Osteocyte (in vitro differentiated cells): Measurements from ENCODE around the gene MBL2. TPM values are rescaled to one million over a fixed set of nuclear protein-coding genes. Genes with fewer than 3 reads are reported as not detected.

Experiments
- DNase-seq: peaks from one replicate; pipeline ENCODE4 v3.0.0; 2021; ENCODE audit warnings: mixed read lengths; ENCODE audit not compliant: unreplicated experiment; ENCODE audit errors: extremely low spot score
- H3K27ac Mint-ChIP-seq: one replicate; pipeline ENCODE4 v1.8.0; 2021; ENCODE audit warnings: mild to moderate bottlenecking, mixed read lengths; ENCODE audit not compliant: unreplicated experiment
- H3K27me3 Mint-ChIP-seq: one replicate; pipeline ENCODE4 v1.8.0; 2021; ENCODE audit warnings: mixed read lengths; ENCODE audit not compliant: unreplicated experiment
- H3K36me3 Mint-ChIP-seq: one replicate; pipeline ENCODE4 v1.8.0; 2021; ENCODE audit warnings: mixed read lengths; ENCODE audit not compliant: unreplicated experiment
- H3K4me1 Mint-ChIP-seq: one replicate; pipeline ENCODE4 v1.8.0; 2021; ENCODE audit warnings: mixed read lengths; ENCODE audit not compliant: unreplicated experiment
- H3K4me3 Mint-ChIP-seq: one replicate; pipeline ENCODE4 v1.8.0; 2021; ENCODE audit warnings: mild to moderate bottlenecking, moderate library complexity, mixed read lengths; ENCODE audit not compliant: unreplicated experiment
- H3K9me3 Mint-ChIP-seq: one replicate; pipeline ENCODE4 v1.8.0; 2021; ENCODE audit warnings: mixed read lengths; ENCODE audit not compliant: unreplicated experiment
- total RNA-seq: library from RNA; stranded (reverse); gene quantifications from 2 replicates; pipeline ENCODE4 v1.2.1, GENCODE V29; 2021
- TF ChIP-seq, protein P1 (sequence below): fragments of 200-600 bp; sonication (generic); IDR thresholded peaks from 2 replicates; pipeline ENCODE4 v1.5.0; 2021; ENCODE audit warnings: antibody characterized with exemption, mild to moderate bottlenecking, moderate library complexity

The MBL2 gene
- total RNA-seq, 1 donor from 2014 or later, result not detected

DNA sequence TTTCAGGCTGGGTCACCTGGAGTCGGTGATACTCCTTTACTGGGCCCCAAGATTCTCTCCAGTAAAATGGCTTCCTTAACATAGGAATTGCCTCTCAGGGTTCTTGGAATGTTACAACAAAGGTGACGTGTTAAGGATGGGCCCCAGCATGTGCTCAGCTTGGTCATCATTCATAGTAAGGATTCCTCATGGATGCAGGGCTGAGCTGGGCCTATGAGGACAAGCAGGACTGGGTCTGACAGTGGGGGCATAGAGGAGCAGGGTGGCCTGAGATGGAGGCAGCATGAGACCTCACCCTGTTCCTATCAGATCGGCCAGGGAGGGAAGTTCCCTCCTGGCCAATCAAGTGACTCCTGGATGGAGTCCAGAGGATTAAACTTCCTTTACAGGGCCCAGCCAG, 12.8 kb upstream of the MBL2 start:
- H3K4me1 Mint-ChIP-seq, result no peaks in the 10 kb centered on the region
- H3K27ac Mint-ChIP-seq, result no peak overlapping the region
- no peaks in the 10 kb centered on the region for H3K36me3 Mint-ChIP-seq
- H3K27me3 Mint-ChIP-seq, result peaks cover 15% of the 10 kb centered on the region
- H3K4me3 Mint-ChIP-seq, result no peak overlapping the region
- DNase-seq, result no peak
- TF ChIP-seq, protein P1, sequence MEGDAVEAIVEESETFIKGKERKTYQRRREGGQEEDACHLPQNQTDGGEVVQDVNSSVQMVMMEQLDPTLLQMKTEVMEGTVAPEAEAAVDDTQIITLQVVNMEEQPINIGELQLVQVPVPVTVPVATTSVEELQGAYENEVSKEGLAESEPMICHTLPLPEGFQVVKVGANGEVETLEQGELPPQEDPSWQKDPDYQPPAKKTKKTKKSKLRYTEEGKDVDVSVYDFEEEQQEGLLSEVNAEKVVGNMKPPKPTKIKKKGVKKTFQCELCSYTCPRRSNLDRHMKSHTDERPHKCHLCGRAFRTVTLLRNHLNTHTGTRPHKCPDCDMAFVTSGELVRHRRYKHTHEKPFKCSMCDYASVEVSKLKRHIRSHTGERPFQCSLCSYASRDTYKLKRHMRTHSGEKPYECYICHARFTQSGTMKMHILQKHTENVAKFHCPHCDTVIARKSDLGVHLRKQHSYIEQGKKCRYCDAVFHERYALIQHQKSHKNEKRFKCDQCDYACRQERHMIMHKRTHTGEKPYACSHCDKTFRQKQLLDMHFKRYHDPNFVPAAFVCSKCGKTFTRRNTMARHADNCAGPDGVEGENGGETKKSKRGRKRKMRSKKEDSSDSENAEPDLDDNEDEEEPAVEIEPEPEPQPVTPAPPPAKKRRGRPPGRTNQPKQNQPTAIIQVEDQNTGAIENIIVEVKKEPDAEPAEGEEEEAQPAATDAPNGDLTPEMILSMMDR, result no peak
- H3K9me3 Mint-ChIP-seq, result no peaks in the 10 kb centered on the region

DNA sequence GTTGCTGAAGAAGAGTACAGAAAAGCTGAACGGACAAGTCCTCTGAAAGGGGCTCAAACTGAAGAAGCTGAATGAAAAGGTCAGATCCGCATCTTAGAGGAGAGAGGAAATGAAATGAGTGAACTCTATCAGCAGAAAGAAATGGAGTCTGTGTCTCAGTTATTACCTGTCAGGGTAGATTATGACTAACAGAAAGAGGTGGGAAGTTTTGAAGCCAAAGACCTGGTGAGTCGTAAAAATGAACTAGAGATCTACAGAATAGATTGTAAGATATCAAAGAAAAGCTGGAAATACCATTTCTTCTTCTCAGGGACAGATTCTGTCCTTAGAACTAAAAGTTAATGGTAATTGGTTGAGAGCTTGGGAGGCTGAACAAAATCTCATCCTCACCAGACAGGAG, 11.1 kb upstream of the MBL2 start:
- no peaks in the 10 kb centered on the region for H3K9me3 Mint-ChIP-seq
- TF ChIP-seq, protein P1, result no peak
- no peak for DNase-seq
- no peak overlapping the region for H3K4me3 Mint-ChIP-seq
- no peaks in the 10 kb centered on the region for H3K36me3 Mint-ChIP-seq
- no peaks in the 10 kb centered on the region for H3K4me1 Mint-ChIP-seq
- no peak overlapping the region for H3K27ac Mint-ChIP-seq
- H3K27me3 Mint-ChIP-seq, result peaks cover 13% of the 10 kb centered on the region

DNA sequence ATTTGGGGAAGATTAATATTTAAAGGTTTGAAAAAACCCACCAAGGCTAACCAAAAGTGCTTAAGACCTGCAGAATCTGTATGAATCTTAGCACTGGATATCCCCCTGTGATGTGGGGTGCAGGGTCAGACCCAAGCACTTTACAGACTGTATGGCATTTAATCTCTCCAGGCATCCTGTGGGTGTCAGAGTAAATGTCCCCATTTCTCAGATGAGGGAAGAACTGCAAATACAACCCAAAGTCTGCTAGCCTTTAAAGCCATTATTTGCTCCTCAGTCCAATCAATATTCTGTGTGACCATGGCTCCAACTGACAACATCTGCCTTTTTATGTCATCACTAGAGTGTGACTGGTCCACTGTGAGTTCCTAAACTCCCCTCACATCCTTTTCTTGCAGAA, 10.0 kb upstream of the MBL2 start:
- no peaks in the 10 kb centered on the region for H3K36me3 Mint-ChIP-seq
- TF ChIP-seq, protein P1, result no peak
- peaks cover 2% of the 10 kb centered on the region for H3K27me3 Mint-ChIP-seq
- DNase-seq, result no peak
- no peak overlapping the region for H3K27ac Mint-ChIP-seq
- H3K4me1 Mint-ChIP-seq, result no peaks in the 10 kb centered on the region
- H3K4me3 Mint-ChIP-seq, result no peak overlapping the region
- H3K9me3 Mint-ChIP-seq, result no peaks in the 10 kb centered on the region

DNA sequence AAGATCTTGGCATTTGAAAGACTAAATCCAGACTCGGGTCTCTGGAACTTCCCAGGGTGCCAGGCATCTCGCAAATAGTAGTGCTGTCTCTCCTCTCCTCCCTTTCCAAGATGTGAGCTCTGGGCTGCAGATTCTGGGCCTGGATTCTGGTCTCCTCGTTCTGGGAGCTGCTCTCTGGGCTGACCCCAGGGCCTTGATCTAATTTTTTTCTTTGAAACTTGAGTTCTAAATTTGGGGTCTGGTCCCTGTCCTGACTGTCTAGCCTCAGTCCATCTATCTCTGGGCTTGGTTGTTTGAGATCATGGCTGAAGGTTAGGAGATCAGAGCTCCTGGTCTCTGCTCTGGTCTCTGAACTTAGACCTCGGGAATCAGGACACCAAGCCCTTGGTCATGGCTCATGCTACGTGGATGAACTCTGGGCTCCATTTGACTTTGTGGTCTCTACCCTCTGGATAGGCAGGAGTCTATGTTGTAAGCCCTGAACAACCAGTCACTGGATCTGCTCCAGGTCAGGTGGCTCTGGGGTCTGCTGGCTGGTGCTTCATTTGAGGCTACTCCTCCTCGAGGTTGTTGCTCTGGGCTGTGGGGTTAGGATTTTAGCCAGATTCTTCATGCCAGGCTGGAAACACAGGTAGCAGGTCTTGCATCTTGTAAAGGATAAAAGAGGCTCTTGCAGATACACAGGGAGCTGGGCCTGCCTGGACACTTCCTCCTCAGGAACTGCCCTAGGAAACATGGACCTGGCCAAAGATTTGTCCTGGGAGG, 8.0 kb upstream of the MBL2 start:
- Mint-ChIP-seq H3K27me3 (no peaks in the 10 kb centered on the region), H3K27ac (no peak overlapping the region), H3K4me3 (no peak overlapping the region), H3K9me3 (no peaks in the 10 kb centered on the region), H3K4me1 (no peaks in the 10 kb centered on the region), H3K36me3 (no peaks in the 10 kb centered on the region)
- TF ChIP-seq, protein P1, result no peak
- peak; percentile 64 for DNase-seq

DNA sequence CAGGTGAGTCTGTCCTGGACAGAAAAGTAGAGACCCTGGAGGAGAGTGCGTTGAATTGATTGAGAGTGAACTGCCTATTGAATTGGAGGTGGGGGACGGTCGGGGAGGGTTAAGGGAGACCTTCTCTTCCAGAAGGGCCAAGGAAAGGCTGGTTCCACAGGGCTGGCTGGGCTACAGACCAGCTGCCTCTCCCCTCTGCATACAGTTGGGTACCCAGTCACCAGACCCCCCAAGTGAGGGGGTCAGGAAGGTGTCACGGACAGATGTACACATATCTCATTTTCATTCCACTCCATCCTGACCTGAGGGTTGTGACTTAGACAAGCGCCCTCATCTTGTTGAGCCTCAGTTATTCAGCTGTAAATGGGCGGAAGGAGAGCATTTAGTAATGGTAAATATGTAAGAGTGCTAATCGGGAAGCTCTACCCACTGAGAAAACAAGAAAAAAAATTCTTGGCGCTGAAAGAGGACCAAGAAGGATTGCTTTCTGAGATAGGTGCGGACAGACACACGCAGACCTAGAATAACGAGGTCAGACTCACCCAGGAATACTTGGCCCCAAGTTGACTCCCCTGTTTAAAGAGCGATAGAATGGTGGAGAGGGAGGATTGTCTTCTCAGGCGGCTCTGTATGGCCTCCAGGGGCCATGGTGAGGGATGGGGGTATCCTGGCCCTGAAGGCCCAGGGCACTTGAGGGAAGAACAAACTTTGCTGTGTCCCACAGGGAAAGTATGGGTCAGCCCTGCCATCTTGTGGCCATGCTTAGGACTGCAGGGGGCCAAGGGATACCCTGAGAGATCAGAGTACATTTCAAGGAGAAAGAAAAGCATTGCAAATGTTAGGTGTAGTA, 7.2 kb upstream of the MBL2 start:
- Mint-ChIP-seq H3K9me3 (no peaks in the 10 kb centered on the region), H3K4me1 (no peaks in the 10 kb centered on the region), H3K4me3 (no peak overlapping the region), H3K36me3 (no peaks in the 10 kb centered on the region), H3K27me3 (no peaks in the 10 kb centered on the region), H3K27ac (no peak overlapping the region)
- TF ChIP-seq, protein P1, result peak; percentile 96
- peak; percentile 90 for DNase-seq
